ENCODE results near the gene CPD.
"Not testable (repeated sequence)": the region's sequence is repeated elsewhere in the genome, so short reads cannot be mapped to it uniquely, and the experiment has no call there.

Gene CPD

GRCh38 chr17:30413109-30413508 lies 34.4 kb downstream of the CPD start:
- H3K9me3 ChIP-seq (ENCODE audit: control insufficient read depth, low read length): no peaks in the 10 kb centered on the region
- no peaks in the 10 kb centered on the region for H3K36me3 ChIP-seq (ENCODE audit: control insufficient read depth, insufficient read depth, low read length, severe bottlenecking)
- H3K4me3 ChIP-seq (ENCODE audit: low read length): no peak overlapping the region
- H3K9ac ChIP-seq (ENCODE audit: low read length): no peak overlapping the region
- no peaks in the 10 kb centered on the region for H3K27me3 ChIP-seq (replicated peaks; ENCODE audit: control insufficient read depth, insufficient read depth, low read length)
- DNase-seq (ENCODE audit: low read depth): no peak
- H3K4me1 ChIP-seq (ENCODE audit: control insufficient read depth, insufficient read depth, low read length): no peaks in the 10 kb centered on the region

GRCh38 chr17:30414486-30414885 lies 35.8 kb downstream of the CPD start:
- Histone ChIP-seq H3K4me3 (ENCODE audit: low read length) (no peak overlapping the region), H3K27me3 (replicated peaks; ENCODE audit: control insufficient read depth, insufficient read depth, low read length) (no peaks in the 10 kb centered on the region), H3K9ac (ENCODE audit: low read length) (no peak overlapping the region), H3K4me1 (ENCODE audit: control insufficient read depth, insufficient read depth, low read length) (no peaks in the 10 kb centered on the region), H3K9me3 (ENCODE audit: control insufficient read depth, low read length) (no peaks in the 10 kb centered on the region), H3K36me3 (ENCODE audit: control insufficient read depth, insufficient read depth, low read length, severe bottlenecking) (no peaks in the 10 kb centered on the region)
- peak; percentile 18 for DNase-seq (ENCODE audit: low read depth)

GRCh38 chr17:30415491-30415890 lies 36.8 kb downstream of the CPD start:
- H3K9me3 ChIP-seq (ENCODE audit: control insufficient read depth, low read length): no peaks in the 10 kb centered on the region
- no peaks in the 10 kb centered on the region for H3K4me1 ChIP-seq (ENCODE audit: control insufficient read depth, insufficient read depth, low read length)
- DNase-seq (ENCODE audit: low read depth): peak; percentile 16
- H3K4me3 ChIP-seq (ENCODE audit: low read length): no peak overlapping the region
- H3K27me3 ChIP-seq (replicated peaks; ENCODE audit: control insufficient read depth, insufficient read depth, low read length): no peaks in the 10 kb centered on the region
- H3K36me3 ChIP-seq (ENCODE audit: control insufficient read depth, insufficient read depth, low read length, severe bottlenecking): no peaks in the 10 kb centered on the region
- no peak overlapping the region for H3K9ac ChIP-seq (ENCODE audit: low read length)

GRCh38 chr17:30418070-30418469 lies 39.3 kb downstream of the CPD start:
- not testable (repeated sequence) for H3K9ac ChIP-seq (ENCODE audit: low read length); H3K4me3 ChIP-seq (ENCODE audit: low read length); H3K9me3 ChIP-seq (ENCODE audit: control insufficient read depth, low read length); H3K4me1 ChIP-seq (ENCODE audit: control insufficient read depth, insufficient read depth, low read length); DNase-seq (ENCODE audit: low read depth); H3K27me3 ChIP-seq (replicated peaks; ENCODE audit: control insufficient read depth, insufficient read depth, low read length)
- H3K36me3 ChIP-seq (ENCODE audit: control insufficient read depth, insufficient read depth, low read length, severe bottlenecking): peaks cover 15% of the 10 kb centered on the region

GRCh38 chr17:30421592-30421991 lies 42.9 kb downstream of the CPD start:
- Histone ChIP-seq H3K9ac (ENCODE audit: low read length) (no peak overlapping the region), H3K9me3 (ENCODE audit: control insufficient read depth, low read length) (no peaks in the 10 kb centered on the region), H3K27me3 (replicated peaks; ENCODE audit: control insufficient read depth, insufficient read depth, low read length) (no peaks in the 10 kb centered on the region), H3K36me3 (ENCODE audit: control insufficient read depth, insufficient read depth, low read length, severe bottlenecking) (peaks cover 27% of the 10 kb centered on the region), H3K4me3 (ENCODE audit: low read length) (no peak overlapping the region), H3K4me1 (ENCODE audit: control insufficient read depth, insufficient read depth, low read length) (peaks cover 3% of the 10 kb centered on the region)
- DNase-seq (ENCODE audit: low read depth): peak; percentile 31

GRCh38 chr17:30422171-30422570 lies 43.4 kb downstream of the CPD start:
- peaks cover 3% of the 10 kb centered on the region for H3K4me1 ChIP-seq (ENCODE audit: control insufficient read depth, insufficient read depth, low read length)
- H3K9ac ChIP-seq (ENCODE audit: low read length): no peak overlapping the region
- peak; percentile 24 for DNase-seq (ENCODE audit: low read depth)
- H3K36me3 ChIP-seq (ENCODE audit: control insufficient read depth, insufficient read depth, low read length, severe bottlenecking): peaks cover 27% of the 10 kb centered on the region
- H3K9me3 ChIP-seq (ENCODE audit: control insufficient read depth, low read length): no peaks in the 10 kb centered on the region
- no peak overlapping the region for H3K4me3 ChIP-seq (ENCODE audit: low read length)
- no peaks in the 10 kb centered on the region for H3K27me3 ChIP-seq (replicated peaks; ENCODE audit: control insufficient read depth, insufficient read depth, low read length)

GRCh38 chr17:30424471-30424870 lies 45.7 kb downstream of the CPD start:
- Histone ChIP-seq H3K4me1 (ENCODE audit: control insufficient read depth, insufficient read depth, low read length) (peaks cover 15% of the 10 kb centered on the region), H3K9me3 (ENCODE audit: control insufficient read depth, low read length) (no peaks in the 10 kb centered on the region), H3K4me3 (ENCODE audit: low read length) (no peak overlapping the region), H3K9ac (ENCODE audit: low read length) (no peak overlapping the region), H3K27me3 (replicated peaks; ENCODE audit: control insufficient read depth, insufficient read depth, low read length) (no peaks in the 10 kb centered on the region), H3K36me3 (ENCODE audit: control insufficient read depth, insufficient read depth, low read length, severe bottlenecking) (peaks cover 32% of the 10 kb centered on the region)
- DNase-seq (ENCODE audit: low read depth): no peak

DNA sequence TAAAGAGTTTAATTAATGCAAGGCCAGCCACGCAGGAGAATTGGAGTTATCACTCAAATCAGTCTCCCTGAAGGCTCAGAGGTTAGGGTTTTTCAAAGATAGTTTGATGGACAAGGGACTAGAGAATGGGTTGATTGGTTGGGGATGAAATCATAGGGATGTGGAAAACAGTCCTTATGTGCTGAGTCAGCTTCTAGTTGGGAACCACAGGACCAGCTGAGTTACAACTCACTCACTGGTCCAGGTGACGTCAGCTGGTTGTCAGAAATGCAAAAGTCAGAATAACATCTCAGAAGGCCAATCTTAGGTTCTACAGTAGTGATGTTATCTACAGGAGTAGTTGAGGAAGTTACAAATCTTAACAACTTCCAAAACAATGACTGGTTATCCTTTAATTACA lies 47.6 kb downstream of the CPD start:
- H3K36me3 ChIP-seq (ENCODE audit: control insufficient read depth, insufficient read depth, low read length, severe bottlenecking): peaks cover 29% of the 10 kb centered on the region
- no peak for DNase-seq (ENCODE audit: low read depth)

GRCh38 chr17:30427611-30428010 lies 48.9 kb downstream of the CPD start:
- no peak overlapping the region for H3K4me3 ChIP-seq (ENCODE audit: low read length)
- DNase-seq (ENCODE audit: low read depth): no peak
- H3K4me1 ChIP-seq (ENCODE audit: control insufficient read depth, insufficient read depth, low read length): peaks cover 15% of the 10 kb centered on the region
- no peak overlapping the region for H3K9ac ChIP-seq (ENCODE audit: low read length)
- H3K36me3 ChIP-seq (ENCODE audit: control insufficient read depth, insufficient read depth, low read length, severe bottlenecking): peaks cover 34% of the 10 kb centered on the region
- H3K27me3 ChIP-seq (replicated peaks; ENCODE audit: control insufficient read depth, insufficient read depth, low read length): no peaks in the 10 kb centered on the region
- H3K9me3 ChIP-seq (ENCODE audit: control insufficient read depth, low read length): no peaks in the 10 kb centered on the region

More for the DNA sequence above, 47.6 kb downstream of the CPD start:
- Histone ChIP-seq H3K9me3 (ENCODE audit: control insufficient read depth, low read length) (no peaks in the 10 kb centered on the region), H3K27me3 (replicated peaks; ENCODE audit: control insufficient read depth, insufficient read depth, low read length) (no peaks in the 10 kb centered on the region), H3K4me3 (ENCODE audit: low read length) (no peak overlapping the region), H3K4me1 (ENCODE audit: control insufficient read depth, insufficient read depth, low read length) (peaks cover 19% of the 10 kb centered on the region), H3K9ac (ENCODE audit: low read length) (no peak overlapping the region)

DNA sequence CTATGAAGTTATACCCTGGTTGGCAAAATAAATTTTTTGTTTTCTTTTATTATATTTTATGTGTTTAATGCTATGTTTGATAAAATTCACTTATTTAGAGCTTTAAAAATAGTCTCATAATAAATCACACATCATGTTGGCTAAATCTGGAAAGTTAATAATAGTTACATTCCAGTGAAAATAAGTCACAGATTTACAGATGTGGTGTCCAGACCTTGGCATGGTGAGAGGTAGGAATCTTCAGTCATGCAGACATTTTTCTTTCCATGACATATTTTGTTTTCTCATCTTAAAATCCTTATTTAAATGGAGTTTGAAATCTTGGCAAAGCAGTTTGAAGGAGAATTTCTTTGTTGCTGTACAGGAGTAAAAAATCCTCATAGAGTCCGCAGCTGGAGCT lies 50.4 kb downstream of the CPD start:
- H3K4me3 ChIP-seq (ENCODE audit: low read length): peak overlapping the region; percentile 47
- H3K27me3 ChIP-seq (replicated peaks; ENCODE audit: control insufficient read depth, insufficient read depth, low read length): no peaks in the 10 kb centered on the region
- H3K9me3 ChIP-seq (ENCODE audit: control insufficient read depth, low read length): peaks cover 6% of the 10 kb centered on the region
- peaks cover 25% of the 10 kb centered on the region for H3K4me1 ChIP-seq (ENCODE audit: control insufficient read depth, insufficient read depth, low read length)
- peak overlapping the region; percentile 72 for H3K9ac ChIP-seq (ENCODE audit: low read length)
- DNase-seq (ENCODE audit: low read depth): peak; percentile 44
- H3K36me3 ChIP-seq (ENCODE audit: control insufficient read depth, insufficient read depth, low read length, severe bottlenecking): peaks cover 28% of the 10 kb centered on the region

GRCh38 chr17:30433514-30433913 lies 54.8 kb downstream of the CPD start:
- Histone ChIP-seq H3K4me1 (ENCODE audit: control insufficient read depth, insufficient read depth, low read length) (peaks cover 22% of the 10 kb centered on the region), H3K4me3 (ENCODE audit: low read length) (peak overlapping the region; percentile 16), H3K27me3 (replicated peaks; ENCODE audit: control insufficient read depth, insufficient read depth, low read length) (no peaks in the 10 kb centered on the region), H3K9me3 (ENCODE audit: control insufficient read depth, low read length) (peaks cover 6% of the 10 kb centered on the region), H3K36me3 (ENCODE audit: control insufficient read depth, insufficient read depth, low read length, severe bottlenecking) (peaks cover 23% of the 10 kb centered on the region), H3K9ac (ENCODE audit: low read length) (no peak overlapping the region)
- DNase-seq (ENCODE audit: low read depth): peak; percentile 67

- H3K9ac ChIP-seq (ENCODE audit: low read length): no peak overlapping the region
- peaks cover 17% of the 10 kb centered on the region for H3K36me3 ChIP-seq (ENCODE audit: control insufficient read depth, insufficient read depth, low read length, severe bottlenecking)
- no peaks in the 10 kb centered on the region for H3K27me3 ChIP-seq (replicated peaks; ENCODE audit: control insufficient read depth, insufficient read depth, low read length)
These were observed 58.0 kb downstream of the CPD start for GRCh38 chr17:30436729-30437128.

More at GRCh38 chr17:30436729-30437128, 58.0 kb downstream of the CPD start:
- no peak overlapping the region for H3K4me3 ChIP-seq (ENCODE audit: low read length)
- peaks cover 10% of the 10 kb centered on the region for H3K4me1 ChIP-seq (ENCODE audit: control insufficient read depth, insufficient read depth, low read length)
- DNase-seq (ENCODE audit: low read depth): no peak
- H3K9me3 ChIP-seq (ENCODE audit: control insufficient read depth, low read length): peaks cover 6% of the 10 kb centered on the region
